H1 (cell line): ENCODE results near the gene EHD2. TPM values are rescaled to one million over a fixed set of nuclear protein-coding genes. Genes with fewer than 3 reads are reported as not detected.

Experiments
- CTCF ChIA-PET: fragments of 300-600 bp; sonication (Branson Sonifier 250); formaldehyde crosslinking; loops from one replicate; lab custom pipeline; 2021; ENCODE audit not compliant: partially characterized antibody; lab: Charles Lee
- POLR2A ChIA-PET: fragments of 300-600 bp; sonication (Branson Sonifier 250); formaldehyde crosslinking; loops from one replicate; lab custom pipeline; 2021; ENCODE audit warnings: inconsistent platforms; ENCODE audit not compliant: partially characterized antibody; lab: Charles Lee
- DNase-seq, 2 experiments: peaks; one replicate each; pipeline versions ENCODE4 v3.0.0 to v3.0.0-alpha.2; 2010 to 2022; ENCODE audit warnings: low spot score in 2 of 2, low read depth in 1 of 2, mixed read lengths in 1 of 2
- FAIRE-seq: peaks from 2 replicates; lab custom pipeline; 2011; peaks lifted over from hg19 to GRCh38; lab: Jason Lieb, UNC
- H2AFZ ChIP-seq: 2 replicates; pipeline ENCODE4 v1.8.1; 2012; ENCODE audit warnings: low read length, inconsistent platforms
- H2AK5ac ChIP-seq: 2 replicates; pipeline ENCODE4 v1.6.1; 2013; ENCODE audit warnings: low read depth, low read length
- H2BK120ac ChIP-seq: replicated peaks from 2 replicates; pipeline ENCODE3; 2013; ENCODE audit warnings: low read depth, low read length, inconsistent platforms
- H2BK12ac ChIP-seq: 2 replicates; pipeline ENCODE4 v1.6.1; 2013; ENCODE audit warnings: low read depth, low read length
- H2BK15ac ChIP-seq: 2 replicates; pipeline ENCODE4 v1.6.1; 2013; ENCODE audit warnings: low read length
- H2BK20ac ChIP-seq: 2 replicates; pipeline ENCODE4 v1.6.1; 2013; ENCODE audit warnings: low read length
- H2BK5ac ChIP-seq: 2 replicates; pipeline ENCODE4 v1.6.1; 2013; ENCODE audit warnings: low read depth, low read length
- H3K14ac ChIP-seq: 2 replicates; pipeline ENCODE4 v1.6.1; 2013; ENCODE audit warnings: inconsistent platforms; ENCODE audit not compliant: insufficient read length
- H3K18ac ChIP-seq: 2 replicates; pipeline ENCODE4 v1.6.1; 2013; ENCODE audit warnings: low read length; ENCODE audit errors: extremely low read depth
- H3K23ac ChIP-seq: 2 replicates; pipeline ENCODE4 v1.6.1; 2013; ENCODE audit warnings: inconsistent platforms; ENCODE audit not compliant: insufficient read length
- H3K23me2 ChIP-seq: 2 replicates; pipeline ENCODE4 v1.6.1; 2013; ENCODE audit warnings: low read depth, low read length
- H3K27ac ChIP-seq: 2 replicates; pipeline ENCODE4 v1.6.1; 2011; ENCODE audit warnings: low read depth, low read length, inconsistent platforms
- H3K27me3 ChIP-seq, 4 experiments: replicated peaks in 1 of 4; 1 replicate in 1 of 4; 2 replicates in 3 of 4; pipeline versions ENCODE4 v1.6.1 to v1.8.1; 2011 to 2013; ENCODE audit warnings: low read length in 3 of 4, mild to moderate bottlenecking in 3 of 4, inconsistent platforms in 2 of 4, mixed read lengths in 2 of 4, moderate library complexity in 1 of 4; ENCODE audit not compliant: control insufficient read depth in 3 of 4, insufficient read depth in 3 of 4; ENCODE audit errors: extremely low read depth in 1 of 4
- H3K36me3 ChIP-seq, 4 experiments: 2 replicates each; pipeline versions ENCODE4 v1.6.1 to v1.8.1; 2011 to 2013; ENCODE audit warnings: mild to moderate bottlenecking in 4 of 4, low read length in 3 of 4, moderate library complexity in 2 of 4, control low read depth in 1 of 4, inconsistent platforms in 1 of 4; ENCODE audit not compliant: insufficient read depth in 4 of 4, control insufficient read depth in 2 of 4
- H3K4ac ChIP-seq: replicated peaks from 2 replicates; pipeline ENCODE3; 2013; ENCODE audit warnings: low read length, low read depth, mixed read lengths, inconsistent platforms; ENCODE audit not compliant: insufficient read length
- H3K4me1 ChIP-seq, 4 experiments: replicated peaks in 1 of 4; 1 replicate in 1 of 4; 2 replicates in 3 of 4; pipeline versions ENCODE4 v1.6.1 to v1.8.1; 2011 to 2013; ENCODE audit warnings: low read length in 3 of 4, inconsistent platforms in 2 of 4, mixed read lengths in 1 of 4; ENCODE audit not compliant: insufficient read depth in 4 of 4, control insufficient read depth in 3 of 4
- H3K4me2 ChIP-seq, 2 experiments: 2 replicates each; pipeline versions ENCODE4 v1.6.1 to v1.8.1; 2011 to 2013; ENCODE audit warnings: low read depth in 2 of 2, low read length in 2 of 2, control low read depth in 1 of 2, inconsistent platforms in 1 of 2, mild to moderate bottlenecking in 1 of 2; ENCODE audit not compliant: insufficient read depth in 1 of 2
- H3K4me3 ChIP-seq, 4 experiments: fragments of 200-600, 300-600 bp in 1 of 4; sonication (generic), shearing (Covaris generic), sonication (Bioruptor Twin) in 1 of 4; 2 replicates each; pipeline versions ENCODE4 v1.5.1 to v1.8.1; 2011 to 2016; ENCODE audit warnings: low read length in 4 of 4, low read depth in 3 of 4, control low read depth in 2 of 4, inconsistent platforms in 2 of 4, mild to moderate bottlenecking in 2 of 4, mixed read lengths in 1 of 4, moderate library complexity in 1 of 4; ENCODE audit not compliant: insufficient read depth in 2 of 4; ENCODE audit errors: extremely low read depth in 1 of 4
- H3K56ac ChIP-seq: replicated peaks from 2 replicates; pipeline ENCODE3; 2013; ENCODE audit warnings: low read depth, mild to moderate bottlenecking, mixed read lengths, low read length, inconsistent platforms; ENCODE audit not compliant: insufficient read length
- H3K79me1 ChIP-seq: 2 replicates; pipeline ENCODE4 v1.6.1; 2013; ENCODE audit warnings: low read depth, low read length, control low read depth
- H3K79me2 ChIP-seq, 2 experiments: 2 replicates each; pipeline versions ENCODE4 v1.6.1 to v1.8.1; 2012 to 2013; ENCODE audit warnings: low read length in 2 of 2, mild to moderate bottlenecking in 2 of 2, inconsistent platforms in 1 of 2; ENCODE audit not compliant: insufficient read depth in 2 of 2, control insufficient read depth in 1 of 2
- H3K9ac ChIP-seq, 4 experiments: replicated peaks in 1 of 4; 1 replicate in 1 of 4; 2 replicates in 3 of 4; pipeline versions ENCODE4 v1.6.1 to v1.8.1; 2011 to 2013; ENCODE audit warnings: low read depth in 3 of 4, low read length in 3 of 4, control low read depth in 2 of 4, mild to moderate bottlenecking in 2 of 4, moderate library complexity in 2 of 4, inconsistent platforms in 1 of 4; ENCODE audit errors: extremely low read depth in 1 of 4
- H3K9me3 ChIP-seq, 2 experiments: 2 replicates each; pipeline versions ENCODE4 v1.6.1 to v1.8.1; 2012 to 2013; ENCODE audit warnings: mild to moderate bottlenecking in 2 of 2, moderate library complexity in 2 of 2, control low read depth in 1 of 2, inconsistent platforms in 1 of 2, low read depth in 1 of 2, low read length in 1 of 2, mixed read lengths in 1 of 2; ENCODE audit not compliant: insufficient read depth in 2 of 2
- H4K20me1 ChIP-seq, 2 experiments: replicated peaks in 1 of 2; 2 replicates each; pipeline versions ENCODE3 to v1.8.1; 2011 to 2013; ENCODE audit warnings: inconsistent platforms in 2 of 2, low read length in 2 of 2, mild to moderate bottlenecking in 1 of 2; ENCODE audit not compliant: insufficient read depth in 2 of 2, control insufficient read depth in 1 of 2
- H4K5ac ChIP-seq: 2 replicates; pipeline ENCODE4 v1.6.1; 2013; ENCODE audit warnings: low read length, low read depth, mixed read lengths, inconsistent platforms; ENCODE audit not compliant: insufficient read length
- H4K8ac ChIP-seq: 2 replicates; pipeline ENCODE4 v1.8.0; 2013; ENCODE audit warnings: mild to moderate bottlenecking, moderate library complexity, low read length, inconsistent platforms; ENCODE audit not compliant: insufficient read depth; ENCODE audit errors: extremely low read depth
- H4K91ac ChIP-seq: replicated peaks from 2 replicates; pipeline ENCODE3; 2013; ENCODE audit warnings: low read length, mixed read lengths, inconsistent platforms; ENCODE audit not compliant: insufficient read length
- CEBPB ChIP-seq: IDR thresholded peaks from 2 replicates; pipeline ENCODE4 v1.6.1; 2012; ENCODE audit warnings: low read depth, low read length
- CTBP2 ChIP-seq: IDR thresholded peaks from 2 replicates; pipeline ENCODE4 v1.7.0; 2011; ENCODE audit warnings: borderline replicate concordance, mild to moderate bottlenecking, moderate library complexity, mixed read lengths, low read length; ENCODE audit not compliant: insufficient read depth, insufficient read length
- FOSL1 ChIP-seq: IDR thresholded peaks from 2 replicates; pipeline ENCODE4 v1.6.1; 2011; ENCODE audit warnings: mild to moderate bottlenecking, low read depth, low read length, moderate library complexity; ENCODE audit not compliant: insufficient read depth
- HDAC2 ChIP-seq, 2 experiments: fragments of 300-600 bp in 1 of 2; sonication (generic) in 1 of 2; IDR thresholded peaks; 2 replicates each; pipeline ENCODE4 v1.6.1; 2011 to 2012; ENCODE audit warnings: low read depth in 2 of 2, low read length in 2 of 2, mild to moderate bottlenecking in 2 of 2, moderate library complexity in 2 of 2, borderline replicate concordance in 1 of 2, inconsistent platforms in 1 of 2
- JUND ChIP-seq: IDR thresholded peaks from 2 replicates; pipeline ENCODE4 v1.6.1; 2011; ENCODE audit warnings: mild to moderate bottlenecking, improper control_type of control experiment, low read length
- KDM1A ChIP-seq: fragments of 200-600, 300-600 bp; sonication (generic); IDR thresholded peaks from 2 replicates; pipeline ENCODE4 v1.7.1; 2016; ENCODE audit warnings: mild to moderate bottlenecking, low read length, borderline replicate concordance
- KDM4A ChIP-seq: IDR thresholded peaks from one replicate; pipeline ENCODE4 v1.7.1; 2012; ENCODE audit warnings: low read depth, mild to moderate bottlenecking, moderate library complexity, low read length, inconsistent platforms; ENCODE audit not compliant: severe bottlenecking
- MAFK ChIP-seq: IDR thresholded peaks from 2 replicates; pipeline ENCODE4 v1.6.1; 2012; ENCODE audit warnings: low read depth, mild to moderate bottlenecking, improper control_type of control experiment, low read length
- PHF8 ChIP-seq: fragments of 200-600 bp; sonication (generic); conservative IDR thresholded peaks from 2 replicates; pipeline ENCODE4 v1.7.1; 2012; ENCODE audit warnings: low read depth, mild to moderate bottlenecking, inconsistent platforms, low read length, moderate library complexity
- RAD21 ChIP-seq, 2 experiments: IDR thresholded peaks in 1 of 2; conservative IDR thresholded peaks in 1 of 2; 2 replicates each; pipeline ENCODE4 v1.6.1; 2011; ENCODE audit warnings: low read depth in 2 of 2, low read length in 2 of 2, improper control_type of control experiment in 1 of 2, inconsistent platforms in 1 of 2, mild to moderate bottlenecking in 1 of 2, moderate library complexity in 1 of 2
- SP1 ChIP-seq: IDR thresholded peaks from 2 replicates; pipeline ENCODE4 v1.6.1; 2011; ENCODE audit warnings: low read depth, low read length
- WGBS, 2 experiments: shearing (Covaris generic) in 1 of 2; methylation state at CpG; one replicate each; pipeline versions ENCODE4 v1.1.6 to v1.1.7; 2013 to 2015; ENCODE audit warnings: low lambda C conversion rate in 2 of 2, mixed read lengths in 2 of 2, inconsistent platforms in 1 of 2, low coverage in 1 of 2, missing lambda C conversion rate in 1 of 2; ENCODE audit not compliant: insufficient replicate concordance in 2 of 2, insufficient coverage in 1 of 2, insufficient read length in 1 of 2; ENCODE audit errors: extremely low coverage in 1 of 2, missing lambda C conversion rate in 1 of 2; 5-methylcytosine and 5-hydroxymethylcytosine counted together
- polyA plus RNA-seq, 7 experiments: library from polyadenylated mRNA; depleted of rRNA in 3 of 7; stranded (reverse) in 5 of 7; unstranded in 2 of 7; fragments of >200 nt in 5 of 7; fragments of 200-250 nt in 2 of 7; gene quantifications; 1 replicate in 5 of 7; 2 replicates in 1 of 7; 4 replicates in 1 of 7; pipeline versions ENCODE4 v1.2.1 to v1.2.3, GENCODE V29; 2011 to 2013; ENCODE audit warnings: missing spikeins in 2 of 7, mixed read lengths in 2 of 7
- total RNA-seq: library from RNA; stranded (reverse); fragmentation: NEBNext Ultra II Directional; extraction: Animal tissue kit (Norgen Biotek cat#: 25700); gene quantifications from 2 replicates; pipeline ENCODE4 v1.2.1, GENCODE V29; 2021

EHD2 gene
- total and polyA plus RNA-seq, 2 of the 8 experiments (the other 6 are each of a cell fraction or from before 2014, with no cell fraction given) = 4.5 to 14.3 TPM

- no peak for FAIRE-seq
- 89% methylated on average over 26 of the region's 27 CpGs; no CpG with 5 or more reads in 1 of the 2 experiments for WGBS, 2 experiments
- TF ChIP-seq HDAC2 (IDR thresholded peaks at IDR 0.05; ENCODE audit: borderline replicate concordance in 1 of 2, low read depth in 2 of 2, low read length in 2 of 2) (no peak), CTBP2 (no peak), PHF8 (no peak), JUND (no peak), SP1 (no peak), KDM4A (no peak), KDM1A (no peak), RAD21 (IDR thresholded peaks at IDR 0.05 in 1 of 2, conservative IDR thresholded peaks at IDR 0.05 in 1 of 2; ENCODE audit: low read depth in 2 of 2, low read length in 2 of 2) (no peak), MAFK (no peak), FOSL1 (no peak), CEBPB (no peak)
Observed at GRCh38 chr19:47752440-47753211, 39.4 kb downstream of the EHD2 start.

More at GRCh38 chr19:47752440-47753211, 39.4 kb downstream of the EHD2 start:
- Histone ChIP-seq H4K20me1 (peaks cover 16 to 22% of the 10 kb centered on the region in 2 experiments), H2AFZ (no peak overlapping the region), H3K4ac (no peak overlapping the region), H3K79me2 (peaks cover 0 to 20% of the 10 kb centered on the region in 2 experiments; a peak in 2 of 4 replicates), H2BK20ac (no peak overlapping the region), H2BK5ac (no peak overlapping the region), H3K4me3 (no peak overlapping the region), H3K36me3 (peaks cover 49 to 91% (median 83%) of the 10 kb centered on the region in 4 experiments), H3K23me2 (no peaks in the 10 kb centered on the region), H3K9ac (no peak overlapping the region), H2AK5ac (no peak overlapping the region), H3K56ac (no peak overlapping the region), H2BK15ac (no peak overlapping the region), H4K8ac (no peak overlapping the region), H3K27ac (no peak overlapping the region), H3K4me1 (no peaks in the 10 kb centered on the region; a peak in 1 of 7 replicates), H3K4me2 (no peak overlapping the region), H3K9me3 (no peaks in the 10 kb centered on the region), H2BK120ac (no peak overlapping the region), H2BK12ac (no peak overlapping the region), H4K5ac (no peak overlapping the region), H4K91ac (no peak overlapping the region), H3K14ac (no peak overlapping the region), H3K18ac (no peak overlapping the region), H3K79me1 (peaks cover 10% of the 10 kb centered on the region; the same call in 1 of the 2 replicates), H3K27me3 (no peaks in the 10 kb centered on the region), H3K23ac (no peak overlapping the region)
- CTCF ChIA-PET = interaction anchor here (0.5 to 1.8 kb wide), 5 partner anchors 13 to 97 kb away, joined by 3 to 6 read pairs (median 4); partner anchors contain the start of gene EHD2
- POLR2A ChIA-PET = interaction anchor here (0.6 to 11.1 kb wide), 15 partner anchors 5 to 826 kb away, joined by 3 to 204 read pairs (median 4); partner anchors contain the start of gene NOP53
- no peak for DNase-seq
